Kidney (tissue), 22 donors: ENCODE data around the gene ACADM. TPM values are rescaled to one million over a fixed set of nuclear protein-coding genes. Genes with fewer than 3 reads are reported as not detected.
A peak's percentile ranks its signal among the peaks of the same experiment; 100 is the strongest.
"Not testable (repeated sequence)": the region's sequence is repeated elsewhere in the genome, so short reads cannot be mapped to it uniquely, and the experiment has no call there.

Experiments
- DNase-seq, 5 donors: peaks; one replicate each; pipeline ENCODE4 v3.0.0-alpha.2; 2013 to 2020
- FAIRE-seq: peaks from 2 replicates; lab custom pipeline; 2012; peaks lifted over from hg19 to GRCh38; lab: Jason Lieb, UNC
- H3K27ac ChIP-seq, 2 donors: one replicate each; pipeline ENCODE4 v1.7.0; 2013; ENCODE audit warnings: low read depth in 2 of 2, low read length in 2 of 2, inconsistent platforms in 1 of 2
- H3K27me3 ChIP-seq: one replicate; pipeline ENCODE4 v1.7.1; 2013; ENCODE audit warnings: low read length, inconsistent platforms; ENCODE audit not compliant: control insufficient read depth, insufficient read depth
- H3K36me3 ChIP-seq, 3 donors: one replicate each; pipeline versions ENCODE4 v1.7.0 to v1.7.1; 2013; ENCODE audit warnings: low read length in 3 of 3, control low read depth in 1 of 3, inconsistent platforms in 1 of 3; ENCODE audit not compliant: insufficient read depth in 3 of 3, control insufficient read depth in 2 of 3
- H3K4me1 ChIP-seq, 3 donors: one replicate each; pipeline versions ENCODE4 v1.7.0 to v1.7.1; 2013; ENCODE audit warnings: low read length in 3 of 3, inconsistent platforms in 1 of 3, low read depth in 1 of 3; ENCODE audit not compliant: control insufficient read depth in 2 of 3, insufficient read depth in 2 of 3
- H3K4me3 ChIP-seq, 3 donors: one replicate each; pipeline versions ENCODE4 v1.7.0 to v1.8.1; 2013; ENCODE audit warnings: low read length in 3 of 3, control low read depth in 1 of 3, inconsistent platforms in 1 of 3
- H3K9ac ChIP-seq, 3 donors: one replicate each; pipeline versions ENCODE4 v1.7.0 to v1.7.1; 2013; ENCODE audit warnings: low read length in 3 of 3, control low read depth in 1 of 3, inconsistent platforms in 1 of 3
- H3K9me3 ChIP-seq, 3 donors: one replicate each; pipeline versions ENCODE4 v1.7.0 to v1.7.1; 2013; ENCODE audit warnings: low read length in 3 of 3, control low read depth in 1 of 3, inconsistent platforms in 1 of 3; ENCODE audit not compliant: control insufficient read depth in 2 of 3, insufficient read depth in 1 of 3
- intact Hi-C: fragments of 100-400 bp; cut with DNase I; formaldehyde crosslinking; loops from one replicate; pipeline ENCODE4 v1.11.1; 2022
- long read RNA-seq, 10 donors: library from polyadenylated mRNA in 1 of 10; unstranded in 1 of 10; transcript quantifications; one replicate each; pipeline ENCODE4 v2.0.0 and lab custom pipeline, GENCODE V29; 2021 to 2026
- polyA plus RNA-seq: library from polyadenylated mRNA; stranded (reverse); fragments of 350-450 nt; fragmentation: Illumina TruSeq; extraction: RNeasy Lipid Tissue Mini Kit (QIAGEN cat#74804); gene quantifications from one replicate; pipeline ENCODE4 v1.2.3, GENCODE V29; 2014; ENCODE audit warnings: low read depth, low replicate concordance; ENCODE audit not compliant: insufficient read depth
- total RNA-seq: library from RNA; stranded (reverse); fragmentation: NEBNext Ultra II Directional; extraction: Animal tissue kit (Norgen Biotek cat#: 25700); gene quantifications from one replicate; pipeline ENCODE4 v1.2.1, GENCODE V29; 2021
- TF ChIP-seq, protein P1 (sequence below): IDR thresholded peaks from 3 replicates; pipeline ENCODE4 v1.5.1; 2012; ENCODE audit warnings: mild to moderate bottlenecking, moderate library complexity, borderline replicate concordance; ENCODE audit not compliant: insufficient read depth; ENCODE audit errors: extremely low read depth
- donor health status: control.
- donor health status: control.
- donor health status: control.
- donor health status: control.
- donor health status: control.
- donor health status: DM: yes; HTN: yes; CAD: no.
- donor health status: Normal renal cell carcinoma (clear cell type).

The ACADM gene
- total RNA-seq = 52.1 TPM
- 196 TPM for polyA plus RNA-seq
- long read RNA-seq, donor 1, transcript ACADM-202 (12 exons, 2,619 nt) = major isoform, 10 of 65 reads
- long read RNA-seq, donor 1, partial matches to known transcripts = 54 of 65 reads
- long read RNA-seq, donor 1, other reads (novel, unspliced or antisense) = 0 of 65 reads
- long read RNA-seq, donor 2, transcript ACADM-202 (12 exons, 2,619 nt) = major isoform, 14 of 85 reads
- long read RNA-seq, donor 2, partial matches to known transcripts = 68 of 85 reads
- long read RNA-seq, donor 2, other reads (novel, unspliced or antisense) = 0 of 85 reads
- long read RNA-seq, donor 3, transcript ACADM-202 (12 exons, 2,619 nt) = major isoform, 19 of 104 reads
- long read RNA-seq, donor 3, partial matches to known transcripts = 81 of 104 reads
- long read RNA-seq, donor 3, other reads (novel, unspliced or antisense) = 0 of 104 reads
- long read RNA-seq, donor 4, transcript ACADM-202 (12 exons, 2,619 nt) = major isoform, 17 of 45 reads
- long read RNA-seq, donor 4, partial matches to known transcripts = 25 of 45 reads
- long read RNA-seq, donor 4, other reads (novel, unspliced or antisense) = 0 of 45 reads
- long read RNA-seq, donor 5, partial matches to known transcripts = 0 of 3 reads
- long read RNA-seq, donor 5, other reads (novel, unspliced or antisense) = 0 of 3 reads
- long read RNA-seq, donor 6, transcript ACADM-202 (12 exons, 2,619 nt) = major isoform, 24 of 177 reads
- long read RNA-seq, donor 6, partial matches to known transcripts = 149 of 177 reads
- long read RNA-seq, donor 6, other reads (novel, unspliced or antisense) = 0 of 177 reads
- long read RNA-seq, donor 7, transcript ACADM-202 (12 exons, 2,619 nt) = major isoform, 31 of 43 reads
- long read RNA-seq, donor 7, partial matches to known transcripts = 4 of 43 reads
- long read RNA-seq, donor 7, other reads (novel, unspliced or antisense) = 5 of 43 reads
- long read RNA-seq, donor 8, transcript ACADM-202 (12 exons, 2,619 nt) = major isoform, 5 of 69 reads
- long read RNA-seq, donor 8, partial matches to known transcripts = 64 of 69 reads
- long read RNA-seq, donor 8, other reads (novel, unspliced or antisense) = 0 of 69 reads
- long read RNA-seq, donor 9, transcript ACADM-202 (12 exons, 2,619 nt) = major isoform, 12 of 38 reads
- long read RNA-seq, donor 9, partial matches to known transcripts = 25 of 38 reads
- long read RNA-seq, donor 9, other reads (novel, unspliced or antisense) = 0 of 38 reads
- long read RNA-seq, donor 10, transcript ACADM-202 (12 exons, 2,619 nt) = major isoform, 10 of 60 reads
- long read RNA-seq, donor 10, partial matches to known transcripts = 47 of 60 reads
- long read RNA-seq, donor 10, other reads (novel, unspliced or antisense) = 0 of 60 reads

DNA sequence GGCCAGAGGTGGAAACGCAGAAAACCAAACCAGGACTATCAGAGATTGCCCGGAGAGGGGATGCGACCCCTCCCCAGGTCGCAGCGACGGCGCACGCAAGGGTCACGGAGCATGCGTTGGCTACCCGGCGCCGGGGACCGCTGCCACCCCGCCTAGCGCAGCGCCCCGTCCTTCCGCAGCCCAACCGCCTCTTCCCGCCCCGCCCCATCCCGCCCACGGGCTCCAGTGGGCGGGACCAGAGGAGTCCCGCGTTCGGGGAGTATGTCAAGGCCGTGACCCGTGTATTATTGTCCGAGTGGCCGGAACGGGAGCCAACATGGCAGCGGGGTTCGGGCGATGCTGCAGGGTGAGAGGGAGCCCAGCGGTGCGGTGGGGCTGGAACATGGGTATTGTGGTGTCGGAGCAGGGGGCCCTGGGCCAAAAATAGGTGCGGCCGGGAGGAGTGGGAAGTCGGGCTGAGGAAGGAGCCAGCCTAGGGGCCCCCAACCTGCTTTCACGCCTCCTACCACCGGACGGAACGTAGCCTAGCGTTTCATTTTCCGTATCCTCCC lies at the start of gene ACADM:
TSS of gene ACADM (plus strand) at position 238 of the 551 bp plus-strand sequence. CDS start at position 317, 79 bp downstream.
- H3K9ac ChIP-seq = peak within 1 kb of the TSS; percentile 92 to 94 (median 92)
- intact Hi-C loops = no loop called here
- TF ChIP-seq, protein P1, sequence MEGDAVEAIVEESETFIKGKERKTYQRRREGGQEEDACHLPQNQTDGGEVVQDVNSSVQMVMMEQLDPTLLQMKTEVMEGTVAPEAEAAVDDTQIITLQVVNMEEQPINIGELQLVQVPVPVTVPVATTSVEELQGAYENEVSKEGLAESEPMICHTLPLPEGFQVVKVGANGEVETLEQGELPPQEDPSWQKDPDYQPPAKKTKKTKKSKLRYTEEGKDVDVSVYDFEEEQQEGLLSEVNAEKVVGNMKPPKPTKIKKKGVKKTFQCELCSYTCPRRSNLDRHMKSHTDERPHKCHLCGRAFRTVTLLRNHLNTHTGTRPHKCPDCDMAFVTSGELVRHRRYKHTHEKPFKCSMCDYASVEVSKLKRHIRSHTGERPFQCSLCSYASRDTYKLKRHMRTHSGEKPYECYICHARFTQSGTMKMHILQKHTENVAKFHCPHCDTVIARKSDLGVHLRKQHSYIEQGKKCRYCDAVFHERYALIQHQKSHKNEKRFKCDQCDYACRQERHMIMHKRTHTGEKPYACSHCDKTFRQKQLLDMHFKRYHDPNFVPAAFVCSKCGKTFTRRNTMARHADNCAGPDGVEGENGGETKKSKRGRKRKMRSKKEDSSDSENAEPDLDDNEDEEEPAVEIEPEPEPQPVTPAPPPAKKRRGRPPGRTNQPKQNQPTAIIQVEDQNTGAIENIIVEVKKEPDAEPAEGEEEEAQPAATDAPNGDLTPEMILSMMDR = no peak
- peak within 1 kb of the TSS; percentile 94 to 96 for H3K27ac ChIP-seq
- no peak for FAIRE-seq
- peak; percentile 87 to 95 (median 92) for DNase-seq
- no peaks in the 10 kb centered on the region for H3K27me3 ChIP-seq
- H3K9me3 ChIP-seq = no peaks in the 10 kb centered on the region
- peak within 1 kb of the TSS; percentile 81 to 92 (median 92) for H3K4me3 ChIP-seq
- H3K4me1 ChIP-seq = peaks cover 0 to 9% (median 5%) of the 10 kb centered on the region in 3 donors
- H3K36me3 ChIP-seq = no peaks in the 10 kb centered on the region

DNA sequence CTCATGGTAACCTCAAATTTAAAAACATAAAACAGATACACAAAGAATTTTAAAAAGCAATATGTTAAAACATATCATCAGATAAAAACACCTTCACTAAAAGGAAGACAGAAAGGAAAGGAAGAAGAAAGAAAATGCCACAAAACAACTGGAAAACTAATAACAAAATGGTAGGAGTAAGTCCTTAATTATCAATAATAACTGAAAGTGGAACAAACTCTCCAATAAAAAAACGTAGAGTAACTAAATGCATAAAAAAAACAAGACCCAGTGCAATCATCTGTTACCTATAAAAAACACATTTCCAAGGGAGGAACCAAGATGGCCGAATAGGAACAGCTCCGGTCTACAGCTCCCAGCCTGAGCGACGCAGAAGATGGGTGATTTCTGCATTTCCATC lies 47.1 kb upstream of the ACADM start:
- no peaks in the 10 kb centered on the region for H3K36me3 ChIP-seq
- no peak overlapping the region for H3K4me3 ChIP-seq
- DNase-seq (no peak), FAIRE-seq (no peak)
- no peak overlapping the region for H3K27ac ChIP-seq
- no peaks in the 10 kb centered on the region for H3K4me1 ChIP-seq
- H3K9me3 ChIP-seq = no peaks in the 10 kb centered on the region
- TF ChIP-seq, protein P1 = no peak
- no peak overlapping the region for H3K9ac ChIP-seq
- intact Hi-C loops = no loop called here
- H3K27me3 ChIP-seq = no peaks in the 10 kb centered on the region

DNA sequence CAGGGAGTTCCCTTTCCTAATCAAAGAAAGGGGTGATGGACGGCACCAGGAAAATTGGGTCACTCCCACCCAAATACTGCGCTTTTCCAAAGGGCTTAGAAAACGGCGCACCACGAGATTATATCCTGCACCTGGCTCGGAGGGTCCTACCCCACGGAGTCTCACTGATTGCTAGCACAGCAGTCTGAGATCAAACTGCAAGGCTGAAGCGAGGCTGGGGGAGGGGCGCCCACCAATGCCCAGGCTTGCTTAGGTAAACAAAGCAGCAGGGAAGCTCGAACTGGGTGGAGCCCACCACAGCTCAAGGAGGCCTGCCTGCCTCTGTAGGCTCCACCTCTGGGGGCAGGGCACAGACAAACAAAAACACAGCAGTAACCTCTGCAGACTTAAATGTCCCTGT lies 46.5 kb upstream of the ACADM start:
- intact Hi-C loops, H3K9me3 ChIP-seq, H3K9ac ChIP-seq, DNase-seq, FAIRE-seq, H3K27me3 ChIP-seq, H3K4me3 ChIP-seq, H3K36me3 ChIP-seq, H3K27ac ChIP-seq, H3K4me1 ChIP-seq: not testable (repeated sequence)
